NCI-H1105 treated with DMSO at 0.1 percent for 48 hours (cell line): ENCODE measurements around the gene SNN.

ENCODE experiments used
- DNase-seq: peaks from one replicate; lab custom pipeline; 2025; lab: John Stamatoyannopoulos, UW

SNN gene

DNA sequence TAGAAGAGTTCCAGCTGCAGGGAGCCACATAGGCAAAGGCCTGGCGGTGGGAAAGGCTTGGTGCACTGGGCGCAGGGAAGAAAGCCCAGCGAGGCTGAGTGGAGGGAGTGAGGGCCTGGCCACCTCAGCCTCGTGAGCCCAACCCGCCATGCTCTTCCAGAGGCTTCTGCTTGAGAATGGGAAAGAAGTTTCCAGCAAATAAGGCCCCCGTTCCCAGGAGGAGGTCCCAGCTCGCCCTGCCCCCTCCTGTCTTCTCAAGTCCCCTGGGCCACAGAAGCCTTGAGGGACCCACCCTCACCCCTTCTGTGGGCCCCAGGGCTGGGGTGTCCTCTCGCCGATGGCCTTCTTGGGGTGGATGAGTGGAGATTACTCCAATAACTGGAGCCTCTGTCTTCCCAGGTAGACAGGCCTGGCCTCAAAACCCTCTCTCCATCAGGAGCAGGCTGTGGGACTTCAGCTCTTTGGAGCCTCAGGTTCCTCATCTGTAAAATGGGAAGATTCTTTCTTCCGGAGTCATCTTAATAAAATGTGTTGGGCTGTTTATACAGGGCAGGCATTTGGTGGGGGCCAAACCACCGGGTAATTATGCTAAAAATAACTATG lies 933 bp upstream of the SNN start:
- no peak for DNase-seq

DNA sequence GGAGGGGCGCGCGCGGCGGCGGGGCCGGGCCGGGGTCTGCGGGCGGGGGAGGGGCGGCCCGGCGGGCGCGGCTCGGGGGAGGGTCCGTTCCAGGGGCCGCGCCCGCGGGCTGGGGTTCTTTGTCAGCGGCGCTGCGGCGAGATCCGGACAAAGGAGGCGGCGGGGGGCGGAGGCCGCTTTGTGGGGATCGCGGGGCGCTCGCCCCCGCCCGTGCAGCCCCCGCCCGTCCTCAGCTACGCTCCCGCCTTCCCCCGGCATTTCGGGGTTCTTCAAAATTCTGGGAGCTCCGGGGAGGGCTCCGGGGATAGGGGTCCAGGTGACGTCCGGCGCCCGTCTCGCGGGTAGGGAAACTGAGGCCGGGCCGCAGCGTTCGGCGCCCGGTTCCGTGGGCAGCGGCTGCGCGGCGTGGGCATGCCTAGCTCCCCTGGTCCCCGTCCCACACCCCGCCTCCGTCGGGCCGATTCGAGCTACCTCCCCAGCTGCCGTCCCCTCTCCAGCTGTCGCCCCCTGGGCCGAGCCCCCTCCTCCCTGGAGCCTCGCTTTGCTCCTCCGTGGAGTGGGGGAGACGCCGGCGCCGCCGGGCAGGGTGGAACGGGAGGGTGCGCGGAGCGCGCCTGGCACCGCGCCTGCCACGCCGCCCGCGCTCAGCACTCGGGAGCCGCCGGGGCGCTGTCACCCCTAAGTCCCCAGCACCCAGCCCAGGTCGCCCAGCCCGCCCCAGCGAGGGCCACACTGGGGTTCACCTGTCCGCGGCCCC lies 546 bp downstream of the SNN start:
- no peak for DNase-seq

DNA sequence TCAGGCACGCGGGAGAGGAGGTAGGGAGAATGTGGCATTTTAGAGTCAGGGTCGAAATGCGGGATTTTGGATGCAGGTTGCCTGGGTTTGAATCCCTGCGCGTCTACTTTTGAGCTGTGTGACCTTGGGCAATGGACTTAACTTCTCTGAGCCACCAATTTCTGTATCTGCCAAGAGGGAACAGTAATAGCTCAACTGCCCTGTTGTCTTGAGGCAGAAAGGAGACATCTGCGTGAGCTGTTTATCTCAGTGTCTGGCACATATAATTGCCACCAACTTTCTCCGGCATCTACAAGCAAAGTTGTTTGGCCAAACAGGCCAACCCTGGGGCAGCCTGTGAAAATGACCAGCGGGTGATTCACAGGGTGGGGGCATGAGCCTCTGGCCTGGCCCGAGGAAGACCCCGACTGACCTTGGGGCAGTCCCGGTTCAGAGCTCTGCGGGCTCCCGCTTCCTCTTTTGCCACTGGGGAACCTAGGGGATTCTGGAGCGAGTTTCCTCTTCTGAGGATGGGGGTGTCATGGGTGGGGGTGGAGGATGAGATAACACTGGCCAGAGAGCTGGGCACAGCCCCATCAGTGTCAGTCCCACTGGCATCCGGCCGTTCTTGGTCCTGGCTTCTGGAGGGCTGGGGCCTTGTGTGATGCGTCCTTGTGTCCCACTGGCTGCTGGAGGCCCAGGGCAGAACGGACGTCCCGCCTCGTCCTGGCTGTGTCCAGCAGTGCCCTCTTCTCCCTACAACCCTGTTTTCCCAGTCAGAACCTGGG lies 1.3 kb downstream of the SNN start:
- no peak for DNase-seq

DNA sequence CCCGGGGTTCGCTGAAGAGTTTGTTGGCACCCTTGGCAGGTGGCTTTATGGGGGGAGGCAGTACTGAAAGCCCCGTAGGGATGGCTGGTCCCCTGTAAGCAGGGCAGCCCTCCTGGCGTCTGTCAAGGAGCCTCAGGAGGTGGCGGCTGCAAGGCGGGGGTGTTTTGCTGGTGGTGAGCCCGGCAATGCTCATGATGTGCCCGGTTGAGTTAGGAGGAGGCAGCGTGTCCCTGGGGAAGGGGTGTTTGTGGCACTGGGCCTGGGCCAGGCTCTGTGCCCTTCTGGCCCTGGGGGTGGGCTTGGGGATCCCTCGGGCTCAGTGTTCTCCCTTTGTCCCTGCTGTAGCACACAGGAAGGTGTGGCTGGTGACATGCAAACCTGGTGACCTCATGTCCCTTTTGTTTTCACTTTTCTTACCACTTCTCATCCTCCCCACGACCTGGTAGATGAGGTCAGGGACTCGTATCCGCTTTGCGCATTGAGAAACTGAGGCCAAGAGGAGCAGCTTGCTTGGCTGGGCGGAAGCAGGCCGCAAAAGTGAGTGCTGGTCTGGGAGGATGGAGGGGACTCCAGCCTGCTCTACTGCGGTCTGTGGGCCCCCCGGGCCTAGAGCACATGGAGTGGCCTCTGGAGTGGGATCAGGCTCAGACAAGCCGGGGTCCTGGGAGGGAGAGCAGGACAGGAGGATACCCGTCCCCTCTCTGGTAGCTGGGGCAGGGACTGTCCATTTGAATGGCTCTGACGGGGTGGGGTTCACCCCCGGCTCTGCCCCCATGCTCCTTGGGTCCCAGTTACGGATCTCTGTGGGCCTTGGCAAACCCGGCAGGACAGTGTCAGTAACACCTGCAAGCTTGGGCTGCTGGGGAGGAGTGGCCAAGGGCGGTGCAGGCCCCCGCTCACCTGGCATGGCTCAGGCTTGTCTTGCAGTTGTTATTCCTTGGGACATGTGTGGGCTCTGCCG lies 2.2 kb downstream of the SNN start:
- no peak for DNase-seq

DNA sequence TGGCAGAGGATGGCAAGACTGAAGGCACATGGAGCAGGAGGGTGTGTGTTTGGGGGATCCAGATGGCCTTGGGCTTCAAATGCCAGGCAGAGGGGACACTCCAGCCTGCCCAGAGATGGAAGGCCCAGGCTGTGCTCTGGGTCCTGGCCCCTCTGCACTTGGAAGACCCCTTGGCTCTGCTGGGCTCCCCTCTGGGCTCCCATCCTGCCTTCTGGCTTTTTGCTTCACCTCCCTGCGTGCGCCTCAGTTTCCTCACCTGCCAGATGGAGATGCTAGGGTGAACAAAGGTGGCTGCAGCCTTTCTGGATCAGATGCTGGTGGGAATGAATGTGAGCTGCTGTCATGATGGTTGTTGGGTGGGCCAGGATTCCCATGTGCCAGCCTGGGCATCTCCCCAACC lies 3.0 kb downstream of the SNN start:
- no peak for DNase-seq

DNA sequence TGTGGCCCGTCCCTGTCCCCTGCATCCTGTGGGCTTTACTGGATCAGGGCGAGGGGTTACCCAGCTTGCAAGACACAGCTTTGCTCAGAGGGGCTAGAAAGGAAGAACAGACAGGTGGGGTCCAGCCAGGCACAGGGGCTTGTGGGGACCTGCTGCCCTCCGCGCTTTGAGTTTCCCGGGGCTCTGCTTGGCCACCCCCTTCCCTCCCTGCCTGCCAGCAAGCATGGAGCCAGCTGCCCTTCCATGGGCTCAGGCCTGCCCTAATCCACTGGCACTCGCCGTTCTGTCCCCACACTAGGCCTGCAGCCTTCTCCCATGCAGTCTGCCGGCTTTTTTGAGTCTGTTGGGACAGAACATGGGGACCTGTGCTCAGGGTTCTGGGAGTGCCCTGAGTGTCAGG lies 3.4 kb downstream of the SNN start:
- DNase-seq: no peak

DNA sequence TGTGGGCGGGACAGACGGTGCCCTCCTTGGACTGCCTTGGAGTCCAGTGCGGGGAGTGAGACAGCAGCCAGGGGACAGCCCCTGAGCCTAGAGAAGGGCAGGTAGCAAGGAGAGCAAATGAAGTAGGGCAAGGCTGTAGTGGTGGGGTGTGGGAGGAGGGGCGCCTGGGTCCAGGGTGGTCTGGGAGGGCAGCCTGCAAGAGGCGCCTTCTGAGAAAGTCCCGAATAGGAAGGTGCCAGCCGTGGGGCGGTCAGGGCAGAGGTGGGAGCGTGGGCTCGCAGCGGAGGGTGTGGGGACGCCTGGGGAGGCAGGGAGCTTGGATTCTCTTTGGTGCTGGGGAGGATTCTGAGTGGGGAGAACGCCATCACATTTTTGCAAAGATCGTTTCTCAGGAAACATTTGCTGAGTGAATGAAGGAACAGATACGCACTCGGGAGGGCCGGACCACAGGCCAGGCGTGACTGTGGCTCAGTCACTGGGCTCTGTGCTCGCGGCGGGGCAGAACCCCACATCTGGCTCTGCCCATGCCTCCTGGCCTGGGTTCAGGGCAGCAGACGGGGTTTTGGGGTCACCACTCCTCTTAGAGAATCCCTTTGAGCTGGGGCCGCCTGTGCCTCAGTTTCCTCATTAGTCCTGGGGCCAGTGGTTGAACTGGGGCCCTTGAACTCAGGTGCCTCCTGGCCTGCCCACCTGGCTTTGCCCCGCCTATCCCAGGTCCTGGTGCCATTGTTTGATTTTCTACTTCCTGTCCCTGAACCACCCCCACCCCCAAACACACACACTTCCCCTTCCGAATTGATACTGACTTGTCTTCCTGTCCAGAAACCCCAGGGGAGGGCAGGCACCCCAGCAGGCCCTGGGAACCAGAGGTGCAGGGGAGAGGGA lies 4.2 kb downstream of the SNN start:
- DNase-seq: no peak

DNA sequence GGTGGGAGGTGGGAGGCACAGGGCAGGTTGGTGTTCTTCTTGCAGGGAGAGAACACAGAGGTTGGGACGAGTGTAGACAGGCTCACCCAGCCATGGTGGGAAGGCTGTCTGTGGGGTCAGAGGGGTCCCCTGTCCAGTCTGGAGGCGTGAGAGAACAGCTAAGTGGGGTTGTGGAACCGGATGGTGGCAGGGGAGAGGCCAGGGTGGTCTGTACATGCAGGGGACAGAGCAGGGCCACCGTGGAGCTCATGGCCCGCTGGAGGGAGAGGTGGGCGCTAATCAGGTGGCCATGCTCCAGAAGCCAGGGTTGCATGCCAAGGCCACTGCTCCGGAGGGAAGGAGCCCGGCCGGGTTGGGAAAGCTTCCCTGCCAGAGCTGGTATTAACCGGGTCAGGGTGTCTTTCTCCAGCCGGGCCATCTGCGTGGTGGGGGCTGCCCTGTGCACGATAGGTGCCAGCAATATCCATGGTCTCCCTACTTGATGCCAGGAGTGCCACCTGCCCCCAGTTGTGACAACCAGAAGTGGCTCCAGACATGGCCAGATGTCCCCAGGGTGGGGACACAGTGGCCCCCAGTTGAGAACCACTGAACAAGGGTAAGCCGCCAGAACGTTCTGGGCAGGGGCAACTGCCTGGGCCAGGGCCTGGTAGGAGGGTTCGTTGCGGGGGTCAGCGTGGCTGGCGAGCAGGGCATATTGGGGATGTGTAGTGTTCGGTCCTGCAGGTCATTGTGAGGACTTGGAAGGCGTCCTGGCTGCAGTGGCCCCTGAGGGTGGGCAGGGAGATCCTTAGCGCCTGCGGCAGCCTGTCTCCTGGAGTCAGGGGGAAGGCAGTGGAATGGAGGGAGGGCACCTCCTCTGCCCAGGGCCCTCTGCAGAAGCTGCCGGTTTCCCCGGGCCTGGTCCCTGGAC lies 5.1 kb downstream of the SNN start:
- no peak for DNase-seq

DNA sequence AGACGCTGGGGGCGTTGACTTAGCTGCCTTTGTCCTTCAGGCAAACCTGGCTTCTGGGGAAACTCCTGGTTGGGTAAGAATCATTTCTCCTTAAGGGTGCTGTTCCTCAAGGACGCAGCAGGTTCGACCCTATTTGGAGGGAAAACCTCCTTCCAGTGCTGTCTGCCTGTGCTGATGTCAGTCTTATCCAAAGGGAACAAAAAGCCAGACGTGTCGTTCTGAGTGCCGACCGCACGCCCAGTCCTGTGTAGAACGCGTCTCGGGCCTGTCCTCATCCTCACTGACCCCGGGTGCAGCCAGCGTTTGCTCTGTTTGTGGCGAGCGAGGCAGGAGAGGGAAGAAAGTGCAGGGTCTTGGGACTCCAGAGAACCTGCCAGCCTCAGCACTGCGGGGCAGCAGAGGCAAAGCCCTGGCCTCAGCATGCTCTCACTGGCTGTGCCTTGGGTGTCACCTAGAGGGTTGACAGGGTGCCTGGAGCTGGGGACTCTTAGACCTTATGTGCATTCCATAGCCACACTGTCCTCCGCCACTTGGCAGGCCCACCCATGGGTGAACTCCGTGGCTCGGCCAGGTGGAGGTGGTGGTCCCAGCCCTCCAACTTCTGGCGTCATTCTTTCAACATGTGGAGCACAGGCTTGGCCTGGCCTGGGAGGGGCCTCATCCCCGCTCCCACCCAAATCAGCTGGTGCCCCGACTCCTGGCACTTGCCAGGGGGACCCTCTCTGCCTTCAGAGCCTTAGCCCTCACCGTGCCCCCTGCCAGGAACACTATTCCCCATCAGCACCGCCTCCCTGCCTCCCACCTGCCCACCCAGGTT lies 6.0 kb downstream of the SNN start:
- DNase-seq: no peak

DNA sequence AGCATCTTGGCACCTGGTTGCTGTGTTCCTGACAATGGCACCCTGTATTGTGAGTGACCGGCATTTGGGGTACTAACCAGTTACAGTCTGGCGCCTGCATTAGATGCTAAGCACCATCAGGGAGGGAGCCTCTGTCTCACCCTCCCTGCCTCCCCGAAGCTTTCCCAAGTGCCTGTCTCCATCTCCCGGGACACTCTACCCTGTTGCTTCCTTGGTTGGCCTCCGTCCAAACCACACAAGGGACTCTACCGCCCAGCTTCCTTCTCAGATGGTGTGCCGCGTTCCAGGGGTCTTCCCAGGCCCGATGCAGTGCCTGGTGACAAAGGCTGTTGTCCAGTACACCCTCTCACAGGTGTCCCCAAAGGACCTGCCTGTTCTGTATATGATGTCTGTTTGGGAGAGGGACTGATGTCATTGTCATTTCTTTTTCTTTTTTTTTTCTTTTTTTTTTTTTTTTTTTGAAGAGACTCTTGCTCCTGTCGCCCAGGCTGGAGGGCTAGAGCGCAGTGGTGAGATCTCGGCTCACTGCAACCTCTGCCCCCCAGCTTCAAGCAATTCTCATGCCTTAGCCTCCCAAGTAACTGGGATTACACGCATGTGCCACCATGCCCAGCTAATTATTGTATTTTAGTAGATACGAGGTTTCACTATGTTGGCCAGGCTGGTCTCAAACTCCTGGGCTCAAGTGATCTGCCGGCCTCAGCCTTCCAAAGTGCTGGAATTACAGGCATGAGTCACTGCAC lies 6.7 kb downstream of the SNN start:
- DNase-seq: no peak

DNA sequence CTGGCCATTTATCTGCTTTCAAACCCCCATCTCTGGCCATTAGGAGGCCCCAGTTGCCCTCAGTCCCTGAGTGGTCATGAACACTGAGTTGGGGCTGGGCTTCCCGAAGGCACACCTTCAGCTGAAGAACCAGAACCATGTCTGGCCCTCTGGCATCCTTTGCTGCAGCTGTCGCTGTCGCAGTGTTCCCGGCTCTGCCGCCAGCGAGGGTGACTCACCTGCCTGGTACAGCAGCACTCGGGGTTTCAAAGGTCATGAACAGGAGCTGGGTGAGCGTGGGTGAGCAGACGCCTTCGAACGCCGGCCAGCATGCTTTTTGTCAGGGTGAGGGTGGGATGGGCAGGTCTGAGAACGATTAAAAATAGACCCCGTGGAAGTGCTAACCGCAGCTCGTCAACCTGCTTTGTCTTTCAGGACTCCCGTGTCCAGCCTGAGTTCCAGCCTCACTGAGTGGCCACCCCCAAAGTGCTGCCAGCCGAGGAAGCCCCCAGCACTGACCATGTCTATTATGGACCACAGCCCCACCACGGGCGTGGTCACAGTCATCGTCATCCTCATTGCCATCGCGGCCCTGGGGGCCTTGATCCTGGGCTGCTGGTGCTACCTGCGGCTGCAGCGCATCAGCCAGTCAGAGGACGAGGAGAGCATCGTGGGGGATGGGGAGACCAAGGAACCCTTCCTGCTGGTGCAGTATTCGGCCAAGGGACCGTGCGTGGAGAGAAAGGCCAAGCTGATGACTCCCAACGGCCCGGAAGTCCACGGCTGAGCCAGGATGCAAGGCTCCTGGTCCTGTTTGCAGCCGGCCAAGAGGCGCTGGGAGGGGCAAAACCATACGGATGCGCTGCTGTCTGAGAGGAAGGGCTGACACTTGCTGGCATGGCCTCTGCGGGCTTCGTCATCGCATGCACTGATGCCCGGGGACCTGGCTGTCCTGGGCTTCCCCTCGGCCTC lies 7.6 kb downstream of the SNN start:
- DNase-seq: no peak

DNA sequence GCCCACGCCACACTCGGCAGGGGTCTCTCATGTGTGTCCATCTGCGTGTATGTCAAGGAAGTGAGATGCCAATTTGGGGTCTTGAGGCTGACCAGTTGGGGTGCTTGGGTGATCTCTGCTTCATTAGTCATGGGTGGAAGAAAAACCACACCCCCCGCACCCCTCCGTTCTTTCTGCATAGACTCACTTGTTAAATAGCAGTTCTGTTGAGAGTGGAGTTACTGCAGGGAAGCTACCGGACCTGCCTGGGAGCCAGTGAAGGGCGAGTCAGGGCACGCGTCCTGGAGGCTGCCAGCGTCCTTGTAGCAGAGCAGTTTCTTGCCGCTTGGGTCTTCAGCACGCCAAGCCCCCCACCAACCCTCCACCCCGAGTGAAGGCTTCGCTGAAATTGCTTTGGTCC lies 8.5 kb downstream of the SNN start:
- no peak for DNase-seq

DNA sequence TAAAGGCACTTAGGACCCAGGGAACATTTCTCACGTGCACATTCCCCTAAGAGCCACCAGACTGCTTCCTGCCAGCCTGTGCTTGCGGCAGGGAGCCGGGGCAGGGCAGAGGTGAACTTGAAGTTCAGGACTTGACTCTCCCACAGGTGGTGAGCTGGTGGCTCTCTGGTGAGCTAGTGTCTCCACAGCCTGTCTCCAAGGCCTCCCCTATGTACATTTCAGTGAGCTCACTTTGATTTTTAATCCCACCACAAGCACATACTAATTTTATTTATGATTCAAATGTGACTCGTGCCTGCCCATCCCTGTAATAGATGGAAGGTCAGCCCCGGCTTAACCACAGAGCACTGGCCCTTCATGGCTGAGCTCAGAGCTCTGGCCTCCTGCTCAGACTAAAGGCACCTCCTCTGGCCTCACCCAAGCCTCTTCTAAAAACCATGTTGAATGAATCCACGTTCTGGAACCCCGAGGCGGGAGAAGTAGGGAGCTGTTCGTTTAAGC lies 9.2 kb downstream of the SNN start:
- DNase-seq: no peak

DNA sequence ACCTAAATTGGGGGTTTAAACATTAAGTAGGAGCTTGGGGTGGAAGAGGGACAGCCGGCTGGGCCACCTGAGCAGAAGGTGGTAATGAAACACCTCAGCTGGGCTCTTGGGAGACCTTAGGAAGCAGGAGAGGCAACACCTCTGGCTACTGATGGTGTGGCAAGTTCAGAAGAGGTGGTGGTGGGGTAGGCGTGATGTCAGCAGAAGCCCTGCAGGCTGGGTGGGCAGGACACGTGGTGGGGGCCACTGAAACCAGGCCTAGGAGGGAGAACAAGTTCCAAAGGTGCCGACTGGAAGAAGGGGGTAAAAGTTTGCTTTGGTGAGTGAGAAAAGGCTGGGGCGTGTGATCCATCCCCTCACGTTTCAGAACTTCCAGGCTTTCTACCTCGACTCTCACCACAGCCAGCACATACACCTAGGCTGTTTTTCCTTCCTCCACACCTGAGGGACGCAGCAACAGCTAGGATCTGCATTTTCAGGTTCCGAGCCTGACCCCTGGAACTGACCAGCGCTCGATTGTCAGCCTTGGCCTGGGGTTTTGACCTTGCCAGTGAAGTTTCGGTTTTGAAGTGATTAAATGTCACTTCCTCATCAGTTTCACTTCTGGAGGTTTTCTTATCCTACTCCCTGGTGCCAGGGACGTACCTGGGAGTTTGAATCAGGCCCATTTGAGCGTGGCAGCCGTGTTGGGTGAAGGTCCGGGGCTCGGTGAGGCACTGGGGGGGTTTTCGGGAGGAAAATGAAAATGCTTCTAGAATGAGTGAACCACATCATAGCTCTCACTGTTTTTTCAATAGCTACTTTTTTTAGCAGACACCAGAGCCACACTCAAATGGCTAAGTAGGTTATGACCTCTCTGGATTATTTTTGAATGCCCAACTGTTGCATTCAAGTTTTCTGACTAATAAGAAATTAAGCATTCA lies 10.0 kb downstream of the SNN start:
- no peak for DNase-seq

DNA sequence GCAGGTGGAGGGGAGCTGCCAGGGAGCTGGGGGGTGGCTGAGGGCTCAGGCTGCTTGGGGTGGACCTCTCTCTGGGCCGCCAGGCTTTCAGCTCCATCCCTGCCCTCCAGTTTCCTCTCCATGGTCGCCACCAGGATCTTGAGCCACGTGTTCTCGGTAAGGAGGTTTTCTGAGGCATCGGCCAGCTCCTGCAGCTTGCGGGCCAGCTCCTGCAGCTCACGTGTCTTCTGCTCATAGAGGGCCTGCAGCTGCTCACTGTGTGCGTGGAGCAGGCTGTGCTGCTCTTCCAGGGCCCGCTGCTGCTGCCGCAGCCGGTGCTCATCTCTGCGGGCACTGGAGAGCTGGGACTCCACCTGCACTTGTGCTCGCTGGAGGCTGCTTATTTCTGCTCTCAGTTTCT lies 11.0 kb downstream of the SNN start:
- DNase-seq: no peak
